GM21526 (cell line): Measurements from ENCODE around the gene PPP1R15B.

ENCODE experiments used
- ATAC-seq: cut with Tn5 transposase; IDR thresholded peaks from one replicate; pipeline ENCODE4 v1.9.1; 2021; ENCODE audit warnings: moderate library complexity; ENCODE audit not compliant: unreplicated experiment, low FRiP score

The PPP1R15B gene

GRCh38 chr1:204404629-204405028 is 7.0 kb downstream of the PPP1R15B start:
- ATAC-seq = no peak

- no peak for ATAC-seq
These were observed 9.2 kb downstream of the PPP1R15B start for GRCh38 chr1:204402391-204402790.

GRCh38 chr1:204401730-204402129 is 9.9 kb downstream of the PPP1R15B start:
- no peak for ATAC-seq

GRCh38 chr1:204400882-204401510 is 10.6 kb downstream of the PPP1R15B start:
- no peak for ATAC-seq

GRCh38 chr1:204398197-204399125 is 13.2 kb downstream of the PPP1R15B start:
- peak; percentile 56 for ATAC-seq

- ATAC-seq = no peak
These were observed 15.5 kb downstream of the PPP1R15B start for GRCh38 chr1:204396015-204396583.

GRCh38 chr1:204391629-204392028 is 20.0 kb downstream of the PPP1R15B start:
- ATAC-seq = no peak

GRCh38 chr1:204390751-204391466 is 20.7 kb downstream of the PPP1R15B start:
- ATAC-seq = no peak

- ATAC-seq = no peak
These were observed 25.9 kb downstream of the PPP1R15B start for GRCh38 chr1:204385727-204386126.

- ATAC-seq = no peak
These were observed 26.8 kb downstream of the PPP1R15B start for GRCh38 chr1:204384636-204385352.

- ATAC-seq = no peak
These were observed 28.3 kb downstream of the PPP1R15B start for GRCh38 chr1:204383163-204383904.

- ATAC-seq = no peak
These were observed 28.9 kb downstream of the PPP1R15B start for GRCh38 chr1:204382714-204383083.

GRCh38 chr1:204380293-204380831 is 31.3 kb downstream of the PPP1R15B start:
- ATAC-seq = no peak

GRCh38 chr1:204377800-204378668 is 33.6 kb downstream of the PPP1R15B start:
- ATAC-seq = no peak

- no peak for ATAC-seq
These were observed 34.5 kb downstream of the PPP1R15B start for GRCh38 chr1:204376919-204377799.

GRCh38 chr1:204376465-204376864 is 35.2 kb downstream of the PPP1R15B start:
- no peak for ATAC-seq

- no peak for ATAC-seq
These were observed 37.7 kb downstream of the PPP1R15B start for GRCh38 chr1:204373911-204374310.
